ENCODE measurements around the gene ADGRL1.
"Not testable (repeated sequence)": the region's sequence is repeated elsewhere in the genome, so short reads cannot be mapped to it uniquely, and the experiment has no call there.

The ADGRL1 gene

GRCh38 chr19:14146789-14147216 lies 59.2 kb downstream of the ADGRL1 start:
- Histone ChIP-seq H2AFZ (ENCODE audit: low read depth, low read length) (no peak overlapping the region), H3K9me3 (ENCODE audit: insufficient read depth, low read length, severe bottlenecking) (no peaks in the 10 kb centered on the region), H3K36me3 (ENCODE audit: insufficient read depth, low read length) (peaks cover 11% of the 10 kb centered on the region), H3K4me1 (ENCODE audit: insufficient read depth, low read length) (no peaks in the 10 kb centered on the region), H3K79me2 (ENCODE audit: insufficient read depth, low read length) (peaks cover 63% of the 10 kb centered on the region), H3K27ac (ENCODE audit: low read length) (no peak overlapping the region), H3K9ac (ENCODE audit: low read depth, low read length) (no peak overlapping the region), H4K20me1 (ENCODE audit: insufficient read depth, low read length) (peaks cover 41% of the 10 kb centered on the region), H3K4me3 (ENCODE audit: low read depth in 1 of 2, low read length in 2 of 2) (no peak overlapping the region), H3K27me3 (ENCODE audit: insufficient read depth, low read length, poor library complexity) (no peaks in the 10 kb centered on the region), H3K4me2 (ENCODE audit: insufficient read depth, low read length) (no peak overlapping the region)
- DNase-seq (no peak), ATAC-seq (ENCODE audit: insufficient read depth, low read depth) (no peak)
- TF ChIP-seq EZH2 (IDR thresholded peaks at IDR 0.05; ENCODE audit: borderline replicate concordance, low read depth, low read length, severe bottlenecking) = no peak
- TF ChIP-seq CTCF (IDR thresholded peaks at IDR 0.05; ENCODE audit: borderline replicate concordance, extremely low read depth, low read length, poor library complexity, severe bottlenecking) = no peak

DNA sequence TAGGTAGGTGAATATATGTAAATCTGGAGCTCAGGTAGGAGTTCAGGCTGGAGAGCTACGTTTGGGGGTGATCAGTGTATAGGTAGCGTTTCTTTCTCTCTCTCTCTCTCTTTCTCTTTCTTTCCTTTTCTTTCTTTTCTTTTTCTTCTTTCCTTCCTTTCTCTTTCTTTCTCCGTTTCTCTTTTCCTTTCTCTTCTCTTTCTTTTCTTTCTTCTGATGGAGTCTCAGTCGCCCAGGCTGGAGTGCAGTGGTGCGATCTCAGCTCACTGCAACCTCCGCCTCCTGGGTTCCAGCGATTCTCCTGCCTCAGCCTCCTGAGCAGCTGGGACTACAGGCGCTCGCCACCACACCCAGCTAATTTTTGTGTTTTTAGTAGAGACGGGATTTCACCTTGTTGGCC lies 59.8 kb downstream of the ADGRL1 start:
- not testable (repeated sequence) for H3K36me3 ChIP-seq (ENCODE audit: insufficient read depth, low read length); H3K4me1 ChIP-seq (ENCODE audit: insufficient read depth, low read length); H3K4me2 ChIP-seq (ENCODE audit: insufficient read depth, low read length); H3K27ac ChIP-seq (ENCODE audit: low read length); H3K27me3 ChIP-seq (ENCODE audit: insufficient read depth, low read length, poor library complexity); H3K4me3 ChIP-seq (ENCODE audit: low read depth in 1 of 2, low read length in 2 of 2); H3K9me3 ChIP-seq (ENCODE audit: insufficient read depth, low read length, severe bottlenecking); H2AFZ ChIP-seq (ENCODE audit: low read depth, low read length); ATAC-seq (ENCODE audit: insufficient read depth, low read depth); H3K9ac ChIP-seq (ENCODE audit: low read depth, low read length); DNase-seq
- H4K20me1 ChIP-seq (ENCODE audit: insufficient read depth, low read length) = peaks cover 39% of the 10 kb centered on the region
- peaks cover 65% of the 10 kb centered on the region for H3K79me2 ChIP-seq (ENCODE audit: insufficient read depth, low read length)

- Histone ChIP-seq H3K27ac (ENCODE audit: low read length) (no peak overlapping the region), H3K4me3 (ENCODE audit: low read depth in 1 of 2, low read length in 2 of 2) (no peak overlapping the region), H3K4me2 (ENCODE audit: insufficient read depth, low read length) (no peak overlapping the region), H3K9me3 (ENCODE audit: insufficient read depth, low read length, severe bottlenecking) (no peaks in the 10 kb centered on the region), H2AFZ (ENCODE audit: low read depth, low read length) (no peak overlapping the region), H3K9ac (ENCODE audit: low read depth, low read length) (no peak overlapping the region), H3K36me3 (ENCODE audit: insufficient read depth, low read length) (no peaks in the 10 kb centered on the region; the same call in 1 of the 2 replicates), H4K20me1 (ENCODE audit: insufficient read depth, low read length) (peaks cover 34% of the 10 kb centered on the region), H3K4me1 (ENCODE audit: insufficient read depth, low read length) (no peaks in the 10 kb centered on the region), H3K27me3 (ENCODE audit: insufficient read depth, low read length, poor library complexity) (no peaks in the 10 kb centered on the region), H3K79me2 (ENCODE audit: insufficient read depth, low read length) (peaks cover 66% of the 10 kb centered on the region)
- no peak for ATAC-seq (ENCODE audit: insufficient read depth, low read depth)
- TF ChIP-seq EZH2 (IDR thresholded peaks at IDR 0.05; ENCODE audit: borderline replicate concordance, low read depth, low read length, severe bottlenecking) (no peak), CTCF (IDR thresholded peaks at IDR 0.05; ENCODE audit: borderline replicate concordance, extremely low read depth, low read length, poor library complexity, severe bottlenecking) (no peak)
- no peak for DNase-seq
Measured at GRCh38 chr19:14145381-14145780, 60.6 kb downstream of the ADGRL1 start.

DNA sequence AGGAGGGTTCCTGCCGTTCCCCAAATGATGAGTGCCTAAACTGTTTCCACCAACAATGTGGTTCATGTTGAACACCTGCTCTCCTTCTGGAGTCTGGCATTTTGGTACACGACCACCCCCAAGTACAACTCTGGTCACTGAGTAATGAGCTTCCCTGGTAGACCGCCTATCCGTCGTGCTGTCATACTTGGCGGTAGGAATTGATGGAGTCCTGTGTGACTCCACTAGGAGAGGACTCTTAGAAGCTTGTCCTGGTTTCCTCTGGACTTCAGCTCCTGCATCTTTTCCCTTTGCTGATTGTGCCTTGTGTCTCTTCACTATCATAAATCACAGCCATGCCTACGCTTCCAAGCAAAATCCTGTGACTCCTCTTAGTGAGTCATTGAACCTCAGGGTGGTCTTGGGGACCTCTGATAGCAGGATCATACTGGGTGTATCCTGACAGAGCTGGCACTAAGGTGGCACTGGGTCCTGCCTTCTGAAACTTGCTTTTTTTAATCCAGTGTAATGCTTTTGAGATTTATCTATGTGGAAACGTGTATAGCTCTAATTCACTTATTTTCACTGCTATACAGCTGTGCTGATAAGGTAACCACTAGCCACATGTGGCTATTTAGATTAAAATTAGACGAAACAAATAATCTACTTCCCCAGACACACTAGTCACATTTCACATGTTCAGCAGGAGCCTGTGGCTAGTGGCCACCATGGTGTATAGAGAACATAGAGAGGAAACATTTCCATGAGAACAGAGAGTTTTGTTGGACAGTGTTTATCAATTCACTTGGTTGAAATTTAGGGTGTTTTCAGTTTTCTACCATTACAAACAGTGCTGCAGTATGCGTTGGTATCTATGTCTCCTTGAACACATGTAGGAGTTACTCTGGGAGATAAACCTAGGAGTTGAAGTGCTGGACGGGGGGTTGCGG lies 63.4 kb downstream of the ADGRL1 start:
- H4K20me1 ChIP-seq (ENCODE audit: insufficient read depth, low read length) = peaks cover 14% of the 10 kb centered on the region; the same call in 1 of the 2 replicates
- H3K4me3 ChIP-seq (ENCODE audit: low read depth in 1 of 2, low read length in 2 of 2) = no peak overlapping the region
- H3K27ac ChIP-seq (ENCODE audit: low read length) = no peak overlapping the region
- H3K27me3 ChIP-seq (ENCODE audit: insufficient read depth, low read length, poor library complexity) = no peaks in the 10 kb centered on the region
- no peak for TF ChIP-seq CTCF (IDR thresholded peaks at IDR 0.05; ENCODE audit: borderline replicate concordance, extremely low read depth, low read length, poor library complexity, severe bottlenecking)
- no peak for TF ChIP-seq EZH2 (IDR thresholded peaks at IDR 0.05; ENCODE audit: borderline replicate concordance, low read depth, low read length, severe bottlenecking)
- peaks cover 13% of the 10 kb centered on the region for H3K4me1 ChIP-seq (ENCODE audit: insufficient read depth, low read length)
- no peak overlapping the region for H2AFZ ChIP-seq (ENCODE audit: low read depth, low read length)
- peaks cover 6% of the 10 kb centered on the region for H3K36me3 ChIP-seq (ENCODE audit: insufficient read depth, low read length)
- no peaks in the 10 kb centered on the region for H3K9me3 ChIP-seq (ENCODE audit: insufficient read depth, low read length, severe bottlenecking)
- DNase-seq (no peak), ATAC-seq (ENCODE audit: insufficient read depth, low read depth) (no peak)
- no peak overlapping the region for H3K9ac ChIP-seq (ENCODE audit: low read depth, low read length)
- peaks cover 76% of the 10 kb centered on the region for H3K79me2 ChIP-seq (ENCODE audit: insufficient read depth, low read length)
- no peak overlapping the region for H3K4me2 ChIP-seq (ENCODE audit: insufficient read depth, low read length)

Measured in DND-41 (cell line).